ENCODE measurements around the gene ZIC4.

ZIC4 gene

GRCh38 chr3:147418808-147419701 lies 12.7 kb upstream of the ZIC4 start:
- intact Hi-C loops (cut with DNase I): no loop called here
- DNase-seq: peak; percentile 80 to 98 (median 92)

- DNase-seq: no peak
- intact Hi-C loops (cut with DNase I): no loop called here
Observed at GRCh38 chr3:147418371-147418781, 12.0 kb upstream of the ZIC4 start.

GRCh38 chr3:147417551-147418295 lies 11.4 kb upstream of the ZIC4 start:
- no peak for DNase-seq
- intact Hi-C loops (cut with DNase I): no loop called here

- DNase-seq: no peak
- intact Hi-C loops (cut with DNase I): no loop called here
Observed at GRCh38 chr3:147416931-147417330, 10.6 kb upstream of the ZIC4 start.

DNA sequence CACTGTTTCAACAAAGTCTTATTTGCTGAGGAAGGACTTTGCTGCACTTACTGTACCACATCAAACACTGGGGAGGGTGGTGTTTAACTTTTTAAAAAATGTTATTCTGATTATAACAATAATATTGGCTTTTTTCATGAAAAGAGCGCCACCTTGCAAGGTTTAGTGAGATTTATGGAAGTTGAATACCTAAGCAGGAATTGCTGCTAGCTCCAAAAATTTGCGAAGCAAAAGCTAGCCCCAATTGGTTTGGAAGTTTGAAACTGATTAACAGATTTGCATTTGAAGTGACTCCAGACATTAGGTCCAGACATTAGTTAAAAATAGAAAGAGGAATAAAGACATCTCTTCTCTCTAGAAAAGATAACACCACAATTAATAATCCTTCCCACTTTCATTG lies 9.5 kb upstream of the ZIC4 start:
- intact Hi-C loops (cut with DNase I): no loop called here
- DNase-seq: no peak

GRCh38 chr3:147415286-147415685 lies 8.9 kb upstream of the ZIC4 start:
- no peak for DNase-seq
- intact Hi-C loops (cut with DNase I): no loop called here

DNA sequence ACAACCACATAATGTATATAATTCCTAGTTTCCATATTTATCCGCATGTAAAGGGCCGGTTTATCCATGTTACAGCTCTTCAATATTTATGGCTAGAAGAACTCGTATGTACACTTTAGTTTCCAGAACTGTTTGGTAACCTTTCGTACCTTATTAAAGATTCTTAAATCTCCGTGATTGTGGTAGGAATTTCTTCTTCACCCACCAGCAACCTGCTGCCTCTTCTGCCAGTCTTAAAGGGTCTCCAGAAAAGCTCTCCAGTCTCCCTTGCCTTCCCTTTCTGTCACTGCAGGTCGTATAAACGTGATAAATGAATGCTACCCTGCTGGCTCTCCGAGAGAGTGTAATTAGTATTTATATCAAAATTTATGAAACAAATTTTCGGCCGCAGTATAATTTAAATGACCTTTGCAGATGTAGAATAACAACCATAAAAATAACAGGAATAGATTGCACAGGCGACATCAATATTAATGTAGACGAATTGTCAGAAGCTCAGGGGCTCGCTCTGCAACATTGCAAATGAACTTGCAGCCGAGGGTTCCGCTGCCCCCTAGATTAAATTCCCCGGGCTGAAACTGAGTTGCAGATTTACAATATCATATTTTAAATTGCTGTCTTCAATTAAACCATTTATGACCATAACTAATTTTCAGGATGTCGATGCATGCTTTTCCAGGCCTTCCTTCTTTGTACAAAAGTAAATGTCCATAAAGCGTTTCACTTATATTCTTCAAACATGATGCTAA lies 8.2 kb upstream of the ZIC4 start:
- intact Hi-C loops (cut with DNase I): no loop called here
- no peak for DNase-seq

GRCh38 chr3:147413686-147414389 lies 7.5 kb upstream of the ZIC4 start:
- intact Hi-C loops (cut with DNase I): no loop called here
- DNase-seq: no peak

- intact Hi-C loops (cut with DNase I): no loop called here
- no peak for DNase-seq
Observed at GRCh38 chr3:147412917-147413685, 6.8 kb upstream of the ZIC4 start.

- no peak for DNase-seq
- intact Hi-C loops (cut with DNase I): no loop called here
Observed at GRCh38 chr3:147412261-147412916, 6.0 kb upstream of the ZIC4 start.

DNA sequence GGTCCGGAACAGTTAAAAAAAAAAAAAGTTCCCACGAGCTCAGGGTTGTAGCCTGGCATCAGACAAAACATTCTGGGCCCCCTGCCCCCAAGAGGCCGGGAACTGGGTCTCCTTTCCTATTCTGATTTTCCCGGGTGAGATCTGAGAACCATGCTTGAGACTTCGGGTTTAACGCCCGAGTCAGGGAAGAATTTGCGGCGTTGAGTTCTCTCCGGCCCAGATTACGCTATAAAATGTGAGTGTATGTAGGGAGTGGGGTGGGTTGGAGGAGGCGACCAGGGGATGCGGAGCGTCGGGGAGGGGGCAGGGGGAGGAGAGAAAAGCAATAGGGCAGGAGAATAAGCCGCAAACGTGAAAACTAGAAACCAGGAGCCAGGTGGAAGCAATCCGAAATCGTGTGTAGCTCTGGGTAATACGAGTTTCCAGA lies 5.5 kb upstream of the ZIC4 start:
- intact Hi-C loops (cut with DNase I): no loop called here
- no peak for DNase-seq

- intact Hi-C loops (cut with DNase I): no loop called here
- peak in 2 of 42 donors; percentile 43 to 71 for DNase-seq
Observed at GRCh38 chr3:147411238-147411814, 5.0 kb upstream of the ZIC4 start.

GRCh38 chr3:147410526-147411237 lies 4.3 kb upstream of the ZIC4 start:
- intact Hi-C loops (cut with DNase I): no loop called here
- no peak for DNase-seq

DNA sequence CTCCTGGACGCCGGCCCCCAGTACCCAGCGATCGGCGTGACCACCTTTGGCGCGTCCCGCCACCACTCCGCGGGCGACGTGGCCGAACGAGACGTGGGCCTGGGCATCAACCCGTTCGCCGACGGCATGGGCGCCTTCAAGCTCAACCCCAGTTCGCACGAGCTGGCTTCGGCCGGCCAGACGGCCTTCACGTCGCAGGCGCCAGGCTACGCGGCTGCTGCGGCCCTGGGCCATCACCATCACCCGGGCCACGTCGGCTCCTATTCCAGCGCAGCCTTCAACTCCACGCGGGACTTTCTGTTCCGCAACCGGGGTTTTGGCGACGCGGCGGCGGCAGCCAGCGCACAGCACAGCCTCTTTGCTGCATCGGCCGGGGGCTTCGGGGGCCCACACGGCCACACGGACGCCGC lies 3.8 kb upstream of the ZIC4 start:
- DNase-seq: no peak

DNA sequence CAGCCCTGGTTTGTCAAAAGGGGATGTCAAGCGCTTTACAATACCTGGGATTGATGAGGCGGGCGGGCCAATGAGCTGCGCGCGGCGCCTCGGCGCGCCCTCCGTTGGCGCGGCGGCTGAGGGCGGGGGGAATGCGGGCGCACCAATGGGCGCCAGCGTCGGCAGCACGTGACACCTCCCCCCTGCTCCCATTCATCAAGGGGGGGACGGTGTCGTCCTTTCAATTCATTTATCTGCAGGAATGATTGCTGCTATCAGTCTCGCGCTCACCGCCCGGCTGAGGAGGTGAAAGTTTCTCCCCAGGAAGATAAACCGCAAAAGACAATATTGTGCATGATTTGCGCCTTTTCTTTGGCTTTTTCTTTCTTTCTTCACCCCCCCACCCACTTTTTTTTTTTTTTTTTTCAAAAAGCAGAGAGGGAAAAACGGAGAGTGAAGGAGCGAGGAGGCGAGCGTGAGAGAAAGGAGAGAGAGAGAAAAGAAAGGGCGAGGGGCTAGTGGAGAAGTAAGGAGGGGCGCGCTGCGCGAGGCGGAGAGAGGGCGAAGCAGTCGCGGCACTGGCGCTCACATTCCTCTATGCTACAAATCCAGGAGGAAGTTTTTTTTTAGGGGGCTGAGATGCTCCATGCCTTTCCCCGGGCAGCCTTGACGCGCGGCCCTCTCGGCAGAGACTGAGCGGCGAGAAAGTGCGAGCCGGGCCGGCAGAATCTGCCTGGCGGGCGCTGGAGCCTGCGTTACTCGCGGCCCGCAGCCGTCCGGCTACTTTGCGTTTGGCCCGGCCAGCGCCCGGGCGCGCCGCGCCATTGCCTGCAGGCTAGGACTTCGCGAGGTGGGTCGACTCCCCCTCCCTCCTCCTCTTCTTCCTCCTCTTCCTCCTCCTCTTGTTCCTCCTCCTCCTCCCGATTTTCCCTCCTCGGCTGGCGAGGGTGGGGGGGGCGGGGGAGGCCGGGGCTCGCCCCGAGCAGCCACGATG lies 3.1 kb upstream of the ZIC4 start, which contains the start of gene ZIC1:
ZIC1 (plus strand) TSS at position 223 of the 973 bp plus-strand sequence; CDS start at position 971, 748 bp downstream.
- DNase-seq: peak in 38 of 42 donors; percentile 42 to 90 (median 71)
- intact Hi-C loops (cut with DNase I): no loop called here

More for the DNA sequence above, 3.8 kb upstream of the ZIC4 start:
- intact Hi-C loops (cut with DNase I): no loop called here
